NT2/D1 (cell line): ENCODE data around the gene UGT2B7.
"Not testable (repeated sequence)": the region's sequence is repeated elsewhere in the genome, so short reads cannot be mapped to it uniquely, and the experiment has no call there.

ENCODE experiments used
- DNase-seq: peaks from one replicate; pipeline ENCODE4 v3.0.0-alpha.2; 2011; ENCODE audit warnings: low read depth, low spot score
- H3K27me3 ChIP-seq: 2 replicates; pipeline ENCODE4 v1.6.0; 2011; ENCODE audit warnings: mild to moderate bottlenecking; ENCODE audit not compliant: insufficient read length, insufficient read depth
- H3K36me3 ChIP-seq: 2 replicates; pipeline ENCODE4 v1.6.1; 2011; ENCODE audit warnings: mild to moderate bottlenecking, low read length, mixed read lengths; ENCODE audit not compliant: insufficient read depth, insufficient read length
- H3K4me1 ChIP-seq: 2 replicates; pipeline ENCODE4 v1.5.1; 2011; ENCODE audit not compliant: insufficient read depth, insufficient read length
- H3K4me3 ChIP-seq: 2 replicates; pipeline ENCODE4 v1.5.1; 2011; ENCODE audit warnings: low read depth; ENCODE audit not compliant: insufficient read length
- H3K9ac ChIP-seq: 2 replicates; pipeline ENCODE4 v1.6.0; 2011; ENCODE audit warnings: low read depth; ENCODE audit not compliant: insufficient read length
- H3K9me3 ChIP-seq: 2 replicates; pipeline ENCODE4 v1.5.1; 2011; ENCODE audit warnings: mild to moderate bottlenecking, low read length; ENCODE audit not compliant: insufficient read depth
- SUZ12 ChIP-seq: IDR thresholded peaks from 2 replicates; pipeline ENCODE4 v1.6.1; 2011; ENCODE audit not compliant: insufficient read length, insufficient read depth; ENCODE audit errors: extremely low read depth
- YY1 ChIP-seq: IDR thresholded peaks from 2 replicates; pipeline ENCODE4 v1.6.1; 2011; ENCODE audit not compliant: insufficient read length, insufficient read depth
- ZNF274 ChIP-seq: IDR thresholded peaks from 2 replicates; pipeline ENCODE4 v1.6.1; 2011; ENCODE audit warnings: mild to moderate bottlenecking, low read depth, low read length

UGT2B7 gene

GRCh38 chr4:69104719-69105275 lies 8.5 kb downstream of the UGT2B7 start:
- Histone ChIP-seq H3K9me3 (no peaks in the 10 kb centered on the region), H3K36me3 (no peaks in the 10 kb centered on the region), H3K4me3 (no peak overlapping the region), H3K27me3 (no peaks in the 10 kb centered on the region), H3K4me1 (no peaks in the 10 kb centered on the region), H3K9ac (no peak overlapping the region)
- no peak for DNase-seq
- no peak for TF ChIP-seq SUZ12
- no peak for TF ChIP-seq ZNF274
- no peak for TF ChIP-seq YY1

GRCh38 chr4:69115151-69115850 lies 19.0 kb downstream of the UGT2B7 start:
- not testable (repeated sequence) for H3K9me3 ChIP-seq, DNase-seq, H3K27me3 ChIP-seq, H3K4me1 ChIP-seq, H3K9ac ChIP-seq, H3K4me3 ChIP-seq, H3K36me3 ChIP-seq

- H3K9ac ChIP-seq, result no peak overlapping the region
These were observed 19.6 kb downstream of the UGT2B7 start for GRCh38 chr4:69115851-69116213.

GRCh38 chr4:69116645-69117321 lies 20.5 kb downstream of the UGT2B7 start:
- H3K4me1 ChIP-seq, result no peaks in the 10 kb centered on the region
- no peak overlapping the region for H3K4me3 ChIP-seq
- no peaks in the 10 kb centered on the region for H3K36me3 ChIP-seq
- no peak for TF ChIP-seq SUZ12
- no peak for TF ChIP-seq YY1
- no peak for TF ChIP-seq ZNF274
- no peaks in the 10 kb centered on the region for H3K27me3 ChIP-seq
- H3K9me3 ChIP-seq, result no peaks in the 10 kb centered on the region
- H3K9ac ChIP-seq, result no peak overlapping the region
- DNase-seq, result no peak

More at GRCh38 chr4:69115851-69116213, 19.6 kb downstream of the UGT2B7 start:
- DNase-seq, result no peak
- TF ChIP-seq ZNF274 (no peak), SUZ12 (no peak)
- Histone ChIP-seq H3K4me1 (no peaks in the 10 kb centered on the region), H3K9me3 (no peaks in the 10 kb centered on the region), H3K27me3 (no peaks in the 10 kb centered on the region), H3K36me3 (no peaks in the 10 kb centered on the region), H3K4me3 (no peak overlapping the region)

- H3K4me1 ChIP-seq, result no peaks in the 10 kb centered on the region
- DNase-seq, result no peak
- no peak overlapping the region for H3K4me3 ChIP-seq
These were observed 24.6 kb downstream of the UGT2B7 start for GRCh38 chr4:69120870-69121269.

GRCh38 chr4:69122476-69122875 lies 26.2 kb downstream of the UGT2B7 start:
- no peak overlapping the region for H3K9ac ChIP-seq
- H3K9me3 ChIP-seq, result no peaks in the 10 kb centered on the region
- DNase-seq, result no peak
- H3K4me1 ChIP-seq, result no peaks in the 10 kb centered on the region
- H3K36me3 ChIP-seq, result no peaks in the 10 kb centered on the region
- H3K27me3 ChIP-seq, result no peaks in the 10 kb centered on the region
- TF ChIP-seq ZNF274, result no peak
- no peak for TF ChIP-seq YY1
- TF ChIP-seq SUZ12, result no peak
- no peak overlapping the region for H3K4me3 ChIP-seq

More at GRCh38 chr4:69120870-69121269, 24.6 kb downstream of the UGT2B7 start:
- Histone ChIP-seq H3K27me3 (no peaks in the 10 kb centered on the region), H3K36me3 (no peaks in the 10 kb centered on the region), H3K9ac (no peak overlapping the region), H3K9me3 (no peaks in the 10 kb centered on the region)
- no peak for TF ChIP-seq ZNF274
- TF ChIP-seq SUZ12, result no peak
- no peak for TF ChIP-seq YY1

- no peaks in the 10 kb centered on the region for H3K9me3 ChIP-seq
- no peak overlapping the region for H3K9ac ChIP-seq
- H3K4me1 ChIP-seq, result no peaks in the 10 kb centered on the region
- TF ChIP-seq ZNF274, result no peak
- no peak for TF ChIP-seq SUZ12
- no peak for TF ChIP-seq YY1
- no peak for DNase-seq
- H3K27me3 ChIP-seq, result no peaks in the 10 kb centered on the region
- H3K4me3 ChIP-seq, result no peak overlapping the region
- H3K36me3 ChIP-seq, result no peaks in the 10 kb centered on the region
These were observed 28.7 kb downstream of the UGT2B7 start for GRCh38 chr4:69124941-69125340.
